GM19043 (cell line): Measurements from ENCODE around the gene INSR.
"Not testable (repeated sequence)": the region's sequence is repeated elsewhere in the genome, so short reads cannot be mapped to it uniquely, and the experiment has no call there.

Experiments used
- ATAC-seq: cut with Tn5 transposase; IDR thresholded peaks from one replicate; pipeline ENCODE4 v1.9.1; 2021; ENCODE audit warnings: low read depth; ENCODE audit not compliant: unreplicated experiment

The INSR gene

GRCh38 chr19:7258840-7259395 is 35.3 kb downstream of the INSR start:
- ATAC-seq: no peak

- ATAC-seq: no peak
Observed at GRCh38 chr19:7258041-7258839, 36.0 kb downstream of the INSR start.

- ATAC-seq: no peak
Observed at GRCh38 chr19:7257148-7258040, 36.8 kb downstream of the INSR start.

GRCh38 chr19:7255631-7256030 is 38.6 kb downstream of the INSR start:
- ATAC-seq: no peak

GRCh38 chr19:7255119-7255518 is 39.1 kb downstream of the INSR start:
- ATAC-seq: no peak

- ATAC-seq: no peak
Observed at GRCh38 chr19:7254590-7254989, 39.6 kb downstream of the INSR start.

GRCh38 chr19:7252364-7252763 is 41.9 kb downstream of the INSR start:
- no peak for ATAC-seq

GRCh38 chr19:7251494-7251893 is 42.7 kb downstream of the INSR start:
- ATAC-seq: no peak

- no peak for ATAC-seq
Observed at GRCh38 chr19:7250951-7251350, 43.3 kb downstream of the INSR start.

- ATAC-seq: no peak
Observed at GRCh38 chr19:7250057-7250596, 44.1 kb downstream of the INSR start.

GRCh38 chr19:7247155-7247554 is 47.1 kb downstream of the INSR start:
- ATAC-seq: no peak

- ATAC-seq: no peak
Observed at GRCh38 chr19:7246601-7247000, 47.6 kb downstream of the INSR start.

GRCh38 chr19:7242601-7243258 is 51.5 kb downstream of the INSR start:
- no peak for ATAC-seq

- ATAC-seq: no peak
Observed at GRCh38 chr19:7238051-7238450, 56.2 kb downstream of the INSR start.

GRCh38 chr19:7236153-7236552 is 58.1 kb downstream of the INSR start:
- no peak for ATAC-seq

- ATAC-seq: no peak
Observed at GRCh38 chr19:7230826-7231225, 63.4 kb downstream of the INSR start.

GRCh38 chr19:7229735-7230134 is 64.5 kb downstream of the INSR start:
- ATAC-seq: no peak

- no peak for ATAC-seq
Observed at GRCh38 chr19:7228935-7229541, 65.2 kb downstream of the INSR start.

GRCh38 chr19:7227735-7228134 is 66.5 kb downstream of the INSR start:
- no peak for ATAC-seq

- ATAC-seq: not testable (repeated sequence)
Observed at GRCh38 chr19:7227149-7227548, 67.1 kb downstream of the INSR start.
